ENCODE results near the gene ANAPC7.

The ANAPC7 gene

GRCh38 chr12:110344657-110345056, 58.9 kb downstream of the ANAPC7 start:
- TF ChIP-seq TAF1 (IDR thresholded peaks at IDR 0.05; ENCODE audit: low read depth) (no peak), CREB1 (IDR thresholded peaks at IDR 0.05; ENCODE audit: low read depth) (no peak), NFIC (IDR thresholded peaks at IDR 0.05) (no peak), FOXM1 (IDR thresholded peaks at IDR 0.05; ENCODE audit: borderline replicate concordance, low read depth) (no peak), EGR1 (IDR thresholded peaks at IDR 0.05) (no peak), TEAD4 (IDR thresholded peaks at IDR 0.05) (no peak)

GRCh38 chr12:110343736-110344555, 59.6 kb downstream of the ANAPC7 start:
- TF ChIP-seq MAX (IDR thresholded peaks at IDR 0.05) (no peak), REST (IDR thresholded peaks at IDR 0.05; ENCODE audit: low read depth) (no peak), EP300 (IDR thresholded peaks at IDR 0.05; ENCODE audit: borderline replicate concordance) (no peak), TAF1 (IDR thresholded peaks at IDR 0.05; ENCODE audit: low read depth) (no peak), CEBPB (IDR thresholded peaks at IDR 0.05) (no peak), TCF12 (IDR thresholded peaks at IDR 0.05; ENCODE audit: low read depth) (no peak), USF1 (IDR thresholded peaks at IDR 0.05) (no peak), TEAD4 (IDR thresholded peaks at IDR 0.05) (no peak), EGR1 (IDR thresholded peaks at IDR 0.05) (no peak), CREB1 (IDR thresholded peaks at IDR 0.05; ENCODE audit: low read depth) (no peak), NFIC (IDR thresholded peaks at IDR 0.05) (no peak), RAD21 (IDR thresholded peaks at IDR 0.05; ENCODE audit: low read depth) (no peak), YY1 (IDR thresholded peaks at IDR 0.05; ENCODE audit: low read depth) (no peak), FOXM1 (IDR thresholded peaks at IDR 0.05; ENCODE audit: borderline replicate concordance, low read depth) (no peak), ZBTB7A (IDR thresholded peaks at IDR 0.05; ENCODE audit: low read depth) (no peak)

GRCh38 chr12:110343114-110343513, 60.4 kb downstream of the ANAPC7 start:
- no peak for TF ChIP-seq TEAD4 (IDR thresholded peaks at IDR 0.05)
- no peak for TF ChIP-seq MAX (IDR thresholded peaks at IDR 0.05)
- no peak for TF ChIP-seq USF1 (IDR thresholded peaks at IDR 0.05)
- TF ChIP-seq FOXM1 (IDR thresholded peaks at IDR 0.05; ENCODE audit: borderline replicate concordance, low read depth), result no peak
- no peak for TF ChIP-seq CEBPB (IDR thresholded peaks at IDR 0.05)
- TF ChIP-seq TCF12 (IDR thresholded peaks at IDR 0.05; ENCODE audit: low read depth), result no peak
- TF ChIP-seq EGR1 (IDR thresholded peaks at IDR 0.05), result no peak
- TF ChIP-seq EP300 (IDR thresholded peaks at IDR 0.05; ENCODE audit: borderline replicate concordance), result no peak
- no peak for TF ChIP-seq ZBTB7A (IDR thresholded peaks at IDR 0.05; ENCODE audit: low read depth)
- TF ChIP-seq NFIC (IDR thresholded peaks at IDR 0.05), result no peak
- TF ChIP-seq CREB1 (IDR thresholded peaks at IDR 0.05; ENCODE audit: low read depth), result no peak
- TF ChIP-seq TAF1 (IDR thresholded peaks at IDR 0.05; ENCODE audit: low read depth), result no peak
- no peak for TF ChIP-seq RAD21 (IDR thresholded peaks at IDR 0.05; ENCODE audit: low read depth)
- TF ChIP-seq YY1 (IDR thresholded peaks at IDR 0.05; ENCODE audit: low read depth), result no peak
- no peak for TF ChIP-seq REST (IDR thresholded peaks at IDR 0.05; ENCODE audit: low read depth)

- TF ChIP-seq YY1 (IDR thresholded peaks at IDR 0.05; ENCODE audit: low read depth) (no peak), TEAD4 (IDR thresholded peaks at IDR 0.05) (no peak), EGR1 (IDR thresholded peaks at IDR 0.05) (no peak), CREB1 (IDR thresholded peaks at IDR 0.05; ENCODE audit: low read depth) (no peak), TCF12 (IDR thresholded peaks at IDR 0.05; ENCODE audit: low read depth) (no peak), USF1 (IDR thresholded peaks at IDR 0.05) (no peak), EP300 (IDR thresholded peaks at IDR 0.05; ENCODE audit: borderline replicate concordance) (no peak), TAF1 (IDR thresholded peaks at IDR 0.05; ENCODE audit: low read depth) (no peak), ZBTB7A (IDR thresholded peaks at IDR 0.05; ENCODE audit: low read depth) (no peak), REST (IDR thresholded peaks at IDR 0.05; ENCODE audit: low read depth) (no peak), NFIC (IDR thresholded peaks at IDR 0.05) (no peak), CEBPB (IDR thresholded peaks at IDR 0.05) (no peak), RAD21 (IDR thresholded peaks at IDR 0.05; ENCODE audit: low read depth) (no peak), MAX (IDR thresholded peaks at IDR 0.05) (no peak), FOXM1 (IDR thresholded peaks at IDR 0.05; ENCODE audit: borderline replicate concordance, low read depth) (no peak)
These were observed 61.4 kb downstream of the ANAPC7 start for GRCh38 chr12:110342157-110342556.
